Stimulated activated CD4-positive, alpha-beta T cell treated with anti-CD3 and anti-CD28 coated beads, Interleukin-2, amount 100 ng/mL, for 24 hours (primary cell): ENCODE results near the gene KLHL28.

Source experiments
- DNase-seq, 2 donors: peaks; one replicate each; pipeline ENCODE4 v3.0.0-alpha.2; 2020

The KLHL28 gene, protein sequence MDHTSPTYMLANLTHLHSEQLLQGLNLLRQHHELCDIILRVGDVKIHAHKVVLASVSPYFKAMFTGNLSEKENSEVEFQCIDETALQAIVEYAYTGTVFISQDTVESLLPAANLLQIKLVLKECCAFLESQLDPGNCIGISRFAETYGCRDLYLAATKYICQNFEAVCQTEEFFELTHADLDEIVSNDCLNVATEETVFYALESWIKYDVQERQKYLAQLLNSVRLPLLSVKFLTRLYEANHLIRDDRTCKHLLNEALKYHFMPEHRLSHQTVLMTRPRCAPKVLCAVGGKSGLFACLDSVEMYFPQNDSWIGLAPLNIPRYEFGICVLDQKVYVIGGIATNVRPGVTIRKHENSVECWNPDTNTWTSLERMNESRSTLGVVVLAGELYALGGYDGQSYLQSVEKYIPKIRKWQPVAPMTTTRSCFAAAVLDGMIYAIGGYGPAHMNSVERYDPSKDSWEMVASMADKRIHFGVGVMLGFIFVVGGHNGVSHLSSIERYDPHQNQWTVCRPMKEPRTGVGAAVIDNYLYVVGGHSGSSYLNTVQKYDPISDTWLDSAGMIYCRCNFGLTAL

DNA sequence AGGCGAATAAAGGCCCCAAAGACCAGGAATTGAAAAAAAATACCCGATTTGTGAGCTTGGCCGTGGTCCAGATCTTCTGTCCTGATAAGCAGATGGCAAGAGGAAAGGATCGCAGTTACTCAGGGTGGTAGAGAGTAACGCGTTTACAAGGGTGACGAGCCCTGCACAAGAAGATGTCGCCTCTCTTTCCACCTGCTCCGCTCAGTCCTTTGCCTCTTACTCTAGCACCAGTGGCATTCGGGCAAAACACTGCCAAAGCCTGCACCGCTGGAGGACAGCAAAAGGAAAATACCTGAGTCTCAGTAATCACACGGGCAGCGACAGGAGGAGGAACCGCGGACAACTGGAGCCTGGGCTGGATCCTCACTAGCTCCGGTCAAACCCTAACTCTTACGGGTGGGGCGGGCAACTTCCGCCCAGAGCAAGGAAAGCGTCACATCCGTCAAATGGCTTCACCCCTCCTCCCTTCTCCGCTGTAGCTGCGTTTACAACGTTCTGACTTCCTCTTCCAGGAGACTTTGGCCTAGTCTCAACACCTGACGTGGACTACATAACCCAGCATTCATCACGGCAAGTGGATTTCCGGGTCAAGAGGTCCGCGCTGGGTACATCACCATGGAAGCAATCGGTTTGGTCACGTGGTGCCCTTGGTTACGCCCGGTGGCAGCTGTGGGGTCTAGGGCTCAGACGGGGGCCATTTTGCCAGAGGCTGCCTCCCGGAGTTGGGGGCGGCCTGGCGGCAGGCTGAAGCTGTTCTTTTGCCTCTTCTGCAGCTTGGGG, at the start of gene KLHL28, which contains the start of gene TOGARAM1:
Gene KLHL28 (minus strand): TSS at position 394 of the 780 bp plus-strand sequence. CDS start 16,019 bp downstream, outside the sequence.
Gene TOGARAM1 (plus strand): TSS at position 637 of the 780 bp plus-strand sequence. CDS start 232 bp downstream, outside the sequence.
- DNase-seq = peak; percentile 89 to 94

DNA sequence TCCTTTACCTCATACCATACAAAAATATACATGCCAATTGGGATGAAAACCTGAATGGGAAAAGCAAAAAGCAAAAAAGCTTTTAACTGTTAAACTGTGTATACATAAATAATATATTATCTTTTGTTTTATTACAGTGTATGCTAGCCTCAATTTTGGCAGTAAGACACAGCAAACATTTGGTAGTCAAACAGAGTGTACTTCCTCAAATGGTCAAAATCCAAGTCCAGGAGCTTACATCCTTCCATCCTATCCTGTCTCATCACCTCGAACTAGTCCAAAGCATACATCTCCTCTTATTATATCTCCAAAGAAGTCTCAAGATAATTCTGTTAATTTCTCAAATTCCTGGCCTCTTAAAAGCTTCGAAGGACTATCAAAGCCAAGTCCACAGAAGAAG, 42.2 kb upstream of the KLHL28 start:
- no peak for DNase-seq

DNA sequence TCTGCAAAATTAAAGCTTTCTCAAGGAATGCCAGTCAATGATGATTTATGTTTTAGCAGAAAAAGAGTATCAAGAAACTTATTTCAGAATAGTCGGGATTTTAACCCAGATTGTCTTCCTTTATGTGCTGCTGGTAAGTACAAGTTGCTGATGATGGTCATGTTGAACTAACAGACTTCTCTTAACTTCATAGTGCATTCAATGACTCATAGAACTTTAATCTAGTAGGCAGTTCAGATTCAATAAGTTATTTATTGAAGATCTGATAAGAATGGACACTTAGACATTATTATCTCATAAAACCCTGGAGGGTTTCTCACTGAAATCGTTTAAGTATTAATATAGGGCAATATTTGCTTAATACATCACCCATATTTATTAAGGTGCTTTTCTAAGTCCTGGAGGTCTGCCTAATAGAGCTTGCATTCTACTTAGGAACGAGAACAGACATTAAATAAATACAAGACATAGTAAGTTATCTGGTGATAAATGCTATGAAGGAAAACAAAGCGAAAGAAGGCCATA, 34.1 kb upstream of the KLHL28 start:
- DNase-seq = no peak

DNA sequence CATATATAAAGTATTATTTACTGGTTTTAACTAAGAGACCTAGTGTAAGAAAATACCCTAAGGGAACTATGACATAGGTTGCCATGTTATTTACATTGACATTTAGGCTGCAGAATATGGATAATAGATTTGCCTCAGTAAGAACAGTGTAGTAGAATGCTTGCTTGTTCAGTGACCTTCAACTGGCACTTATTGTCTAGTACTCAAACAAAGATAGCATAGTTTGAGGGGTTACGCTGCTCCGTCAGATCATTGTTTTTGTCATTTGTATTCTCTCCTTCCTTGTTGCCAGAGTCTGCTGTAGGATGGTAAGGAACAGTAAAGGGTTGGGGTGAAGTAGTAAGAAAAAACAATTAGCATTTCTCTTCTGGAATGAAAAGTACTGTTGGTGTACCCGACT, 33.4 kb upstream of the KLHL28 start:
- DNase-seq = no peak

DNA sequence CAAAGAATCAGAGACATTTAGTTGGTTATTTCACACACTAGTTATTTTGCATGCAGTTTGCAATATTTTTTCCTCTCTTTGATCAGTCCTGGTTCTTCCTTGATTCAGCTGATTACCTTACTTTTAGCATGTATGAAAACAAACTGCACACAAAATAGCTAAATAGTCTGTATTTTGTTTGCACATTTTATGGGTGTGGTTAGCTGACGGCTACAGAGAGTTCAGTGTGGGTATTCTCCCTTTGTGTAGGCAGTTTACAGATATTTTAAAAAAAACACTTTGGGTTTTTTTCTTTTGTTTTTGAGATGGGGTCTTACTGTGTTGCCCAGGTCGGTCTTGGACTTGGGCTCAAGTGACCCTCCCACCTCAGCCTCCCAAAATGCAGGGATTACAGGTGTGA, 28.8 kb upstream of the KLHL28 start:
- no peak for DNase-seq

DNA sequence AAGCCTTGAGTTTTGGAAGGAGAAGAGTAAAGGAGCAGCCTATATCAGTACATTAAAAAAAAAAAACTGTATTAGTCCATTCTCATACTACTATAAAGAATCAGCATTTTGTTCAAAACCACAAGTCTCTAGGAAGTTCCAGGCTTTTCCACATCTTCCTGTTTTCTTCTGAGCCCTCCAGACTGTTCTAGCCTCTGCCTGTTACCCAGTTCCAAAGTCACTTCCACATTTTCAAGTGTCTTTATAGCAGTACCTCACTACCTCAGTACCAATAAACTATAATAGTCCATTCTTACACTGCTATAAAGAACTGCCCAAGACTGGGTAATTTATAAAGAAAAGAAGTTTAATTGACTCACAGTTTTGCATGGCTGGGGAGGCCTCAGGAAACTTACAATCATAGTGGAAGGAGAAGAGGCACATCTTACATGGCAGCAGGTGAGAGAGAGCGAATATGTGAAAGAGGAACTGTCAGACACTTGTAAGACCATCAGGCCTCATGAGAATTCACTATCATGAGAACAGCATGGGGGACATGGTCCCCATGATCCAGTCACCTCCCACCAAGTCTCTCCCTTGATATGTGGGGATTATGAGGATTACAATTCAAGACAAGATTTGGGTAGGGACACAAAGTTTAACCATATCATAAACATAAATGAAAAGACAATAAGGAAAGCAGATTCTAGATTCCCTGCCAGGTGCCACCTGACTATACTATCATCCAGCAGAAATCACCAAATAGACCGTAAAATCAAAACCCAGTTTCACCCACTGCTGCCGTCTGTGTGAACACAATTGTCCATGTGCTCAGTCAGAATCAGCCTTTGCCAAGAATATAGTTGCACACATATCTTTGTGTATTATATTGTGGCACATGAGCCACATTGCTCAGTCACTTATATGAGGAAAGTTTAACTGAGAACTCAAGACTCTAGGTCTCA, 28.0 kb upstream of the KLHL28 start:
- DNase-seq = no peak

DNA sequence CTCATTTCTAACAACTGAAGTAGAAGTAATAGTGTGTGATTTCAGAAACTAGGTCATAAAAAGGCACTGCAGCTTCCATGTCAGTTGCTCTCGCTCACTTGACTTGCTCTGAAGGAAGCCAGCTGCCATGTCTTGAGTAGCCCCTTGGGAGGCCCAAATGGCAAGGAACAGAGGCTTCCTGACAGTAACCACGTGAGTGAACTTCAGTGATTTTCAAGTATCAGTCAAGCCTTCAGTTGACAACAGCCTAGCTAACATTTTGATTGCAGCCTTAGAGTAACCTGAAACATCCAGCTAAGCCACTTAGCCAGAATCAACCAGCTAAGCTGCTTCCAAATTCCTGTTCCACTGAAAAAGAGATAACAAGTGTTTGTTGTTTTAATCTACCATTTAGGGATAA, 26.9 kb upstream of the KLHL28 start:
- DNase-seq = no peak

DNA sequence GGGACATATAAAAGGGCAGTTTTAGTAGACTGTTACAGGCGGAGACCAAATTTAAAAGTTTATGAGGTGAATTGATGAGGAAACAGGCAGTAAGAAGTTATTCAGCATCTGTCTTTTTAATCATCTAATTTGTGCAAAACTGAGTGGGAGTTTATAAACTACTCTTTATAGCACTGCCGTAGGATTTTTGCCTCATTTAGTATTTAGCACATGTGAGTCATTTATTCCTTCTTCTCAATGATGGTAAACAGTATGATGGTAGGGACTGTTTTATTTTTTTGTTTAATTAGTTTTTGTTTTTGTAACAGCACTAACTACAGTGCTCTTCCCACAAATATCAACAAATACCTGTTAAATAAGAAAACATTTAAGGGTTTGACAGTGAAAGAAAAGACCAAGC, 20.8 kb upstream of the KLHL28 start:
- DNase-seq = no peak

DNA sequence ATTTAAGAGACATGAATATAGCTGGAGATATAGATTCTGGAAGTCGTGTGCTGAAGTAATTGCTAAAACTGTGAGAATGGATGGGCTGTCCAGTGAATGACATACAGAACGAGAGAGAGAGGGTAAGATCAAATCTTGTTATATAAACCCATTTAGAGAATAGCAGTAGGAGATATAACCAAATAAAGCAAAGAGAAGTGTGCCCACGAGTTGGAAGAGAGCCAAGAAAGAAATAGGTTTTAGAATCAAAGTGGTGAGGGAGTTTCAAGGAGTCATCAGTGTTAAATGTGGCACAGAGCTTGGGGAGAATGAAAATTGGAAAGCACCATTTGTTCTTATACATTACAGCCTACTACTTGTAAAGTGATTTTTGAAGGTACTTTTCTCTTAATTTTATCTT, 19.5 kb upstream of the KLHL28 start:
- DNase-seq = no peak

DNA sequence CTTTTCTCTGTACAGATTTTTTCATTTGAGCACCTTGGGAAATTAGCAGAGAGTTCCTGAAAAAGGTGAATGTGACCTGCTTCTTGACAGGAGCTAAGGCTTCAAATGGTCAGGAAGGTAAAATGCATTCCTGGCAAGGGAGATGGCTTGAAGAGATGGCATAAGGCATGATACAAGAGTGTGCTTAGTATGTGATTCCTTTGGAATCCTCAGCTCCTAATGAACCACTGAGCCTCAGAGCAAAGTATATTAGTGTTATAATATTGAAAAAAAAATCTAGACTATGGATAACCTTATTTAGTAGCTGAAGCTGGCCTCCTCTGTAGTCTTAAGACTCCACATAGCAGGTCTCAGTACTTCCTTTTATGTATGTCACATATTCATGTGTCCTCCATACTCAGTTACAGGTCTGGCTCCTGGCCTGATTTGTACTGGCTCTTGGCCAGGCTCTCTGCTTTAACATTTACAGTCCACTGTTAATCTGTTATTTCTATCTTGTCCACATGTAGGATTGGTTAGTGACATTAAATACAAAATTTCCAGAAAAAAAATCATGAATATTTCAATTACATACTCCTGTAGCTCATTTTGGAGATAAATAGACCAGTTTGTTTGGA, 18.1 kb upstream of the KLHL28 start:
- DNase-seq = no peak

DNA sequence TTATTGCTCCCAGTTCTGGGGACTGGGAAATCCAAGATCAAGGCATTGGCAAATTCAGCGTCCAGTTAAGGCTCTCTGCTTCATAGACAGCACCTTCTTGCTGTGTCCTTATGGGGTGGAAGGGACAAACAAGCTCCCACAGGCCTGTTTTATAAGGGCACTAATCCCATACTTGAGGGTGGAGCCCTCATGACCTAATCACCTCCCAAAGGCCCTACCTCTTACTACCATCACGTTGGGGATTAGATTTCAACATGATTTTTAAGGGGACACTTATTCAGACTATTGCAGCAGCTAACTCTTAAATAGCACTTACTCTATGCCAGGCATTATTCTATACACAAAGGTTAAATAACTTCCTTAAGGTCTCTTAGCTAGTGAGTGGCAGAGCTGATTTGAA, 17.5 kb upstream of the KLHL28 start:
- no peak for DNase-seq

DNA sequence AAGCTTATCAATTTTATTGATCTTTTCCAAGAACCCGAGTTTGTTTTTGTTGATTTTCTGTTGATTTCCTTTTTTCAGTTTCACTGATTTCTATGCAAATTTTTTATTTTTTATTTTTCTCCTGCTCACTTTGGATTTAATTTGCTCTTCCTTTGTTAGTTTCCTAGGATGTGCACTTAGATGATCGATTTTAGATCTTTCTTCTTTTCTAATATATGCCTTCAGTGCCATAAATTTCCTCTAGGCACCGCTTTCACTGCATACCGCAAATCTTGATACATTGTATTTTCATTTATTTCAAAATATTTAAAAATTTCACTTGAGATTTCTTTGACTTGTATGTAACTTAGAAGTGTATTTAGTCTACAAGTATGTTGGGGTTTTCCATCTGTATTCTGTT, 9.7 kb upstream of the KLHL28 start:
- DNase-seq = no peak

DNA sequence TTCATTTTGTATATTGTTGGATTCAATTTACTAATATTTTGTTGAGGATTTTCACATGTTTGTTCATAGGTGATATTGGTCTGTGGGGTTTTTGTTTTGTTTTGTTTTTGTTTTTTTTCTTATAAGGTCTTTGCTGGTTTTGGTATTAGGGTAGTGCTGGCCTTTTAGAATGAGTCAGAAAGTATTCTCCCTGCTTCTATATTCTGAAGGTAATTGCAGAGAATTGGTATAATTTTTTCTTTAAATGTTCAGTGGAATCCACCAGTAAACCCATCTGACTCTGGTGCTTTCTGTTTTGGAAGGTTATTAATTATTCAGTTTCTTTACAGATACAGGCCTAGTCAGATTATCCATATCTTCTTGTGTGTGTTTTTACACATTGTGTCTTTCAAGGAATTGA, 9.2 kb upstream of the KLHL28 start:
- DNase-seq = no peak

DNA sequence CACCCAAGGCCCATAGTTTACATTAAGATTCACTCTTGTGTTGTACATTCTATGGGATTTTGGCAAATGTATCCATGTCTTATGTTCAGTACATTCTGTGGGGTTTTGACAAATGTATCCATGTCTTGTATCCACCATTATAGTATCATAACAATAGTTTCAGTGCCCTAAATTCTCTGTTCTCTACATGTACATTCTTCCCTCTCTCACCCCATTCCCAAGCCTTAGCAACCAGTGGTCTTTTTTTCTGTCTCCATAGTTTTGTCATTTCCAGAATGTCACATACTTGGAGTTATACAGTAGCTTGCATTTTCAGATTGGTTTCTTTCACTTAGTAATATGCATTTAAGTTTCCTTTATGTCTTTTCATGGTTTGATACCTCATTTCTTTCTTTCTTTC, 7.0 kb upstream of the KLHL28 start:
- no peak for DNase-seq

DNA sequence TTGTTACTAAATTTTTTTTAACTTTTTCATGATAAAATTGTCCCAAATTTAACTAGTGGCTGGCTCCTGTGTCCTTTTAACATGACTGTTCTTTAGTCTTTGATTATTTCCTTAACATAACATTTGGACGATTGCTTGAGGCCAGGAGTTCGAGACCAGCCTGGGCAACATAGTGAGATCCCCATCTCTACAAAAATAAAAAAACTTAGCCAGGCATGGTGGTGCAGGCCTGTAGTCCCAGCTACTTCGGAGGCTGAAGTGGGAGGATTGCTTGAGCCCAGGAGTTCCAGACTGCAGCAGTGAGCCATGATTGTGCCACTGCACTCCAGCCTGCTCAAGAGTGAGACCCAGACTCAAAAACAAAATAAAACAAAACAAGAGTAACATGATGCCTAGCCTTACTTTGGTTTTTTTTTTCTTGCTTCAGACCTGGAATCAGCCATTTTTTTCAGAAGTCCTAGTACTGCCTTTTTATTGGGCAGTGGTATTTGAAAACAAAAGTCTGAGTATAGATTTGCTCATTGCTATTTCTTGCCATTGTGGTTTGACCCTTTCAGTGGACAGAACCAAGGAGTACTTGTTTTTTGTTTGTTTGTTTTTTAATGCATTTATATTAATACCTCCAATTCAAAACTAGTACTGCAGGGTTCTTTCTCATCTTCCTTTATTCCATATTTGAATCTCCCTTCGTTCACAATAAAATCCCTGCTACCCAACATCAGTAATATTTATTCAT, 5.0 kb upstream of the KLHL28 start:
- DNase-seq = no peak

DNA sequence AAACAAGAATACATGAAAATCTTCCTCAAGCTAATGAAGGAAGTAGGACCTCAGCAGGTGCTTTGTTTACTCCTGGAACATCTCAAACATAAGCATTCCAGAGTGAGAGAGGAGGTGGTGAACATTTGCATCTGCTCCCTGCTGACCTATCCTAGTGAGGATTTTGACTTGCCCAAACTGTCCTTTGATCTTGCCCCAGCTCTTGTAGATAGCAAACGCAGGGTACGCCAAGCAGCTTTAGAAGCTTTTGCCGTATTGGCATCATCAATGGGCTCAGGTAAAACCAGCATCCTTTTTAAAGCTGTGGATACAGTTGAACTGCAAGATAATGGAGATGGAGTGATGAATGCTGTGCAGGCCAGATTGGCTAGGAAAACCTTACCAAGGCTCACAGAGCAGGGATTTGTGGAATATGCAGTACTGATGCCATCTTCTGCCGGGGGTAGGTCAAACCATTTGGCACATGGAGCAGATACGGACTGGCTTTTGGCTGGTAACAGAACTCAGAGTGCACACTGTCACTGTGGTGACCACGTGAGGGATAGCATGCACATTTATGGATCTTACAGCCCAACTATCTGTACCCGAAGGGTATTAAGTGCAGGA, 2.1 kb upstream of the KLHL28 start:
- no peak for DNase-seq

DNA sequence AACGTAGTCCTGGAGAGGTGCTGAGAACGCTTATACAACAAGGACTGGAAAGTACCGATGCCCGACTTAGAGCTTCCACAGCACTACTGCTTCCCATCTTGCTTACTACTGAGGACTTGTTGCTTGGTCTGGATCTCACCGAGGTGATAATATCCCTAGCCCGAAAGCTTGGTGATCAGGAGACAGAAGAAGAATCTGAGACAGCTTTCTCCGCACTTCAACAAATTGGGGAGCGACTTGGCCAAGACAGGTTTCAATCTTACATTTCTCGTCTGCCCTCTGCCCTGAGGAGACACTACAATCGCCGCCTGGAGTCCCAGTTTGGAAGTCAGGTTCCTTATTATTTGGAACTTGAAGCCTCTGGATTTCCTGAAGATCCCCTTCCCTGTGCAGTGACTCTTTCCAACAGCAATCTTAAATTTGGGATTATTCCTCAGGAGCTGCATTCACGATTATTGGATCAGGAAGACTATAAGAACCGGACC, 1.3 kb upstream of the KLHL28 start:
- no peak for DNase-seq

DNA sequence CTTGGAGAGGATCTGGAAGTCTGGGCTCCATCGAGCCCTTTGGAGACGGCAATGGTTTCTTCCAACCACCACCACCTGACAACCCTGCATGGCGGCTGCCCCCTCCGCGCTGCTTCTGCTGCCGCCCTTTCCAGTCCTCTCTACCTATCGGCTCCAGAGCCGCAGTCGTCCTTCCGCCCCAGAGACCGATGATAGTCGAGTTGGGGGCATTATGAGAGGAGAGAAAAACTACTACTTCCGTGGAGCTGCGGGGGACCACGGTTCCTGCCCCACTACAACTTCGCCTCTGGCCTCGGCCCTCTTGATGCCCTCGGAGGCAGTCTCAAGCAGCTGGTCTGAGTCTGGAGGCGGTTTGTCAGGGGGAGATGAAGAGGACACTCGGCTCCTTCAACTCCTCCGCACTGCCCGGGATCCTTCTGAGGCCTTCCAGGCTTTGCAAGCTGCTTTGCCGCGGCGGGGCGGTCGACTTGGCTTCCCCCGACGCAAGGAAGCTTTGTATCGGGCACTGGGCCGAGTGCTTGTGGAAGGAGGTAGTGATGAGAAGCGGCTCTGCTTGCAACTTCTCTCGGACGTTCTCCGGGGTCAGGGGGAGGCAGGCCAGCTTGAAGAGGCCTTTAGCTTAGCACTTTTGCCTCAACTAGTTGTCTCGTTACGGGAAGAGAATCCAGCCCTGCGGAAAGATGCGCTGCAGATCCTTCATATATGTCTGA, 742 bp upstream of the KLHL28 start:
- DNase-seq = peak in 1 of 2 donors; percentile 36

DNA sequence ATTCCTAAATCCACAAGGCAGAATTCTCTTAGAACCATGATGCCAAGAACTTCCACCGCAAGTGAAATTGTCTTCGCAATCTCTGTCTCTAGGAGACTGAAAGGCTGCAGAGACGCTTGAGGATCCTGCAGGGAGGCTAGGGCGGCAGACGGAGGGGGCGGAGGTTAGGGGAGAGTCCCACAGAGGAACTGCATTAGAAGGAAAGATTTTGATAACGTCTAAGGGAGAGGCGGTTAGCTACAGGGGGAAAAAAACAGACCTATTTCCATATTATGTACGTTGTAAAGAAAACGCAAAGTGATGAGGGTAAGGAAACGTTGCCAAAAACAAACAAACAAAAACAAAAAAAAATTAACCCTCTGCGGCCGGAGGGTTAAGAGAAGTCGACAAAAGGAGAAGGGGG, 595 bp downstream of the KLHL28 start:
- peak; percentile 63 to 66 for DNase-seq

DNA sequence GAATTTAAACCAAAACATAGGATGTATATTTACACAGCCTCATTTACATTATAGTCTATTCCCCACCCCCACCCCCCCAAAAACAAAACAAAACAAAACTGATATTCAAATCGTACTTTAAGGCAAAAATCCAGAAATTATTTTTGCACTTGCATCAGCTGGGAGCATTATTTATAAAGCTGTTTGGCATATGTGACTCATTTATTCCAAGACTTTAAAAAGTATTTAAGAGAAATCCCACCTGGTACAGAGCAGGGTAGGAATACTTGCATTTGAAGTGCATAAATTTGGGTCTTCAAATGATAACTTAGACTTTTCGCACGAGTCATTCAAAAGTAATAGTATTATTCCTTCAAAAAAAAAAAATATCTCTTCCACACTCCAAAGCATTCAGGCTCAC, 1.1 kb downstream of the KLHL28 start:
- DNase-seq = no peak
